ES-I3 (cell line): ENCODE measurements around the gene MELK.

Experiments
- H3K36me3 ChIP-seq: 2 replicates; pipeline ENCODE4 v1.6.1; 2013; ENCODE audit warnings: mild to moderate bottlenecking, low read length, control low read depth, moderate library complexity; ENCODE audit not compliant: insufficient read depth
- H3K4me1 ChIP-seq: 2 replicates; pipeline ENCODE4 v1.6.1; 2013; ENCODE audit warnings: mild to moderate bottlenecking, control low read depth, low read length; ENCODE audit not compliant: insufficient read depth
- H3K9ac ChIP-seq: 2 replicates; pipeline ENCODE4 v1.6.1; 2013; ENCODE audit warnings: low read depth, mild to moderate bottlenecking, low read length, moderate library complexity
- H3K9me3 ChIP-seq: 2 replicates; pipeline ENCODE4 v1.6.1; 2013; ENCODE audit warnings: mild to moderate bottlenecking, low read length, moderate library complexity; ENCODE audit not compliant: control insufficient read depth, insufficient read depth

MELK gene

DNA sequence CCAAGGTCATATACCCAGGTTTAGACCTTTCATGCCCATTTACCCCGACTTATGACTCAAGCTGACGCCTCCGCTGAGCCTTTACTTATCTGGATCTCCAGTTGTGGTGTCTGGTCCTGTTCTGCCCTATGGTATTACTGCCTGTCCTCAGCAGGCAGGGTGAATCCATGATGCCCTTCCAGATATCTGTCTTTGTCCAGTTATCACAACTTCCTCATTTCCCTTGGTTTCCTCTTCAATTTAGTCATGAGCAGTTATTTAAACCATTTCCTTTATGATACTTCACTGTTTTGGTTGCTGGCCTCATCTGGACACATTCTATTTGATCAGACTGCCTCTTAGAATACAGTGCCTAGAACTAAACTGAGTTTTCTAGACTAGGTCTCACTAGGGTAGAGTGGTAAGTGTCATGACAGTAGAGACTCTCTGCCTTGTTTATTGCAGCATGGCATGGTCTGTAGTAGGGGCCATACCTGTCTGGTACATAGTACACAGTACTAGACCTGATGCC is 93.3 kb downstream of the MELK start:
- H3K36me3 ChIP-seq = peaks cover 7% of the 10 kb centered on the region; the same call in 1 of the 2 replicates
- no peaks in the 10 kb centered on the region for H3K4me1 ChIP-seq
- no peak overlapping the region for H3K9ac ChIP-seq
- no peaks in the 10 kb centered on the region for H3K9me3 ChIP-seq

- no peaks in the 10 kb centered on the region for H3K4me1 ChIP-seq
- H3K36me3 ChIP-seq = peaks cover 17% of the 10 kb centered on the region
- H3K9ac ChIP-seq = no peak overlapping the region
- no peaks in the 10 kb centered on the region for H3K9me3 ChIP-seq
Observed at GRCh38 chr9:36671561-36671960, 98.9 kb downstream of the MELK start.

GRCh38 chr9:36676091-36676490 is 103.4 kb downstream of the MELK start:
- Histone ChIP-seq H3K9ac (no peak overlapping the region), H3K4me1 (no peaks in the 10 kb centered on the region), H3K36me3 (peaks cover 16% of the 10 kb centered on the region), H3K9me3 (no peaks in the 10 kb centered on the region)

DNA sequence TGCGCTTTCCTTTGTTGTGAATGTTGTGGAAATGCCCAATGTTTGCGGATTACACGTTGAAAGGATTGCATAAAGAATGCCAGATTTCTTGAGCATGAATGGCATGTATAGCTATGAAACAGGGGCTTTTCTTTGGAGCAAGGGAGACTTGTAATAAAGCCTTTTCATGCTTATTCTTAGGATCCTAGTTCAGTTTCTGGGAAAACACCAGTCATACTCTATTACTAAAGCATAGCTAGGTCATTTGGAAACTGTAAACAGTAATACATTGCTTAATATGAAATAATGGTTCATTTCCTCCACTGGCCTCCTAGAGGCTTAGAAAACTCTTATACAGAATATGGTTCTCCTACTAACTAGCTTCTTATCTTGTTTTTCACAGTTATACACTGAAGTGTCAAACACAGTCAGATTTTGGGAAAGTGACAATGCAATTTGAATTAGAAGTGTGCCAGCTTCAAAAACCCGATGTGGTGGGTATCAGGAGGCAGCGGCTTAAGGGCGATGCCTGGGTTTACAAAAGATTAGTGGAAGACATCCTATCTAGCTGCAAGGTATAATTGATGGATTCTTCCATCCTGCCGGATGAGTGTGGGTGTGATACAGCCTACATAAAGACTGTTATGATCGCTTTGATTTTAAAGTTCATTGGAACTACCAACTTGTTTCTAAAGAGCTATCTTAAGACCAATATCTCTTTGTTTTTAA is 104.2 kb downstream of the MELK start:
- Histone ChIP-seq H3K9ac (no peak overlapping the region), H3K4me1 (no peaks in the 10 kb centered on the region), H3K36me3 (peaks cover 10% of the 10 kb centered on the region), H3K9me3 (no peaks in the 10 kb centered on the region)

- Histone ChIP-seq H3K4me1 (no peaks in the 10 kb centered on the region), H3K9ac (no peak overlapping the region), H3K36me3 (peaks cover 10% of the 10 kb centered on the region), H3K9me3 (no peaks in the 10 kb centered on the region)
Observed at GRCh38 chr9:36677611-36678010, 104.9 kb downstream of the MELK start.

GRCh38 chr9:36679710-36680109 is 107.0 kb downstream of the MELK start:
- Histone ChIP-seq H3K9ac (no peak overlapping the region), H3K36me3 (peaks cover 10% of the 10 kb centered on the region), H3K9me3 (no peaks in the 10 kb centered on the region), H3K4me1 (no peaks in the 10 kb centered on the region)

- Histone ChIP-seq H3K36me3 (no peaks in the 10 kb centered on the region), H3K9ac (no peak overlapping the region), H3K4me1 (no peaks in the 10 kb centered on the region), H3K9me3 (no peaks in the 10 kb centered on the region)
Observed at GRCh38 chr9:36686471-36686870, 113.8 kb downstream of the MELK start.

DNA sequence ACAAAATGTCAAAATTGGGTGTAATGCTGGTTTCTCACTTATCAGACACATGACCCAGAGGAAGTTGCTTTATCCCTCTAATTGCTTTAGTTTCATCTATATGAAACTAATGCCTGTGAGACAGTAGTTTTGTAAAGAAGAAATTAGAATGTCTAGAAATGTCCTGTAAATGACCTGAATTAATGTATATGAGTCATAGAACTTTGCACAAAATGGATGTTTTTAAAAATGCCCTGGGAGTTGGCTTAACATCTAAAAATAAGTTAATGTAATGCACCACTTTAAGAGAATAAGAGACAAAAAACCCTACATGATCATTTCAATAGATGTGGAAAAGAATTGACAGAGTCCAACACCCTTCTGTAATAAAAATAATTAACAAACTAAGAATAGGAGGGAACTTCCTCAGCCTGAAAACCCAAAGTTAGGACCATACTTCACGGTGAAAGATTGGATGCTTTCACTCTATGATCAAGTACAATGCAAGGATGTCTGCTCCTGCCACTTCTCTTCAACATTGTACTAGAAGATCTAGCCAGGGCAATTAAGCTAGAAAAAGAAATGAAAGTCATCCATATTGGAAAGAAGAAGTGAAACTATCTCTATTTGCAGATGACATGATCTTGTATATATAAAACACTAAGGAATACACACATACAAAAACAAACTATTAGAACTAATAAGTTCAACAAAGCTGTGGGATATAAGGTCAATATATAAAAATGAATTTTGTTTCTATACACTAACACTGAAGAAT is 117.9 kb downstream of the MELK start:
- Histone ChIP-seq H3K36me3 (no peaks in the 10 kb centered on the region), H3K9ac (no peak overlapping the region), H3K4me1 (no peaks in the 10 kb centered on the region), H3K9me3 (no peaks in the 10 kb centered on the region)

DNA sequence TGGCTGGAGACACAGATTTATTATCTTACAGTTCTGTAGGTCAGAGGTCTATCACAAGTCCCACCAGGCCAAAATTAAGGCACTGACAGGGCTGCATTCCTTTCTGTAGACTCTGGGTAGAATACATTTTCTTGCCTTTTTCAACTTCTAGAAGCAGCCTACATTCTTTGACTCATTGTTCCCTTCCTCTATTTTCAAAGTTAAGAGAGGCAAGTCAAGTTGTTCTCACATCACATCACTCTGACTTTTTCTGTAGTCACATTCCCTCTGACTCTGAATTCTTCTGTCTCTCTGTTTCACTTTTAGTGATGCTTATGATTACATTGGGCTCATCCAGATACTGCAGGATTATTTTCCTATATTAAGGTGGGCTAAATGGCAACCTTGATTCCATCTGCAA is 119.0 kb downstream of the MELK start:
- Histone ChIP-seq H3K9ac (no peak overlapping the region), H3K36me3 (no peaks in the 10 kb centered on the region), H3K4me1 (no peaks in the 10 kb centered on the region), H3K9me3 (no peaks in the 10 kb centered on the region)

GRCh38 chr9:36698984-36699383 is 126.3 kb downstream of the MELK start:
- no peak overlapping the region for H3K9ac ChIP-seq
- H3K9me3 ChIP-seq = no peaks in the 10 kb centered on the region
- H3K36me3 ChIP-seq = no peaks in the 10 kb centered on the region
- H3K4me1 ChIP-seq = no peaks in the 10 kb centered on the region

DNA sequence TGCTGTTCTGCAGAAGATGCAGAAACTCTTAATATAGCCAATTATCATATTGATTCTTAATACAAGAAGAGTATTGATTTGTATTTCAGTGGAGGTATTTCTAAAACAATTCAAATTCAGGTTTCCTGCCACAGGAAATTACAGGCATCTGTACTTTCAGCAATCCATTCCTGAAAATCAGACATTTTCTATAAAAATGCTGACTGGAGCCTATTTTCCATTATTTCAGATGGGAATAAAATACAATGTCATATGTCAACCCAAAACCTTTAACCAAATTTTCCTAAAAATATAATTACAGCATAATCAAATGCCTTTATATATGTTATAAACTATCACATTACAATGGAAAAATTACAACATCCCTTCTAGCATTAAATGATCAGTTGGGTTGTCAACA is 131.5 kb downstream of the MELK start:
- no peak overlapping the region for H3K9ac ChIP-seq
- no peaks in the 10 kb centered on the region for H3K36me3 ChIP-seq
- H3K4me1 ChIP-seq = no peaks in the 10 kb centered on the region
- H3K9me3 ChIP-seq = no peaks in the 10 kb centered on the region

GRCh38 chr9:36713515-36714490 is 141.1 kb downstream of the MELK start:
- no peaks in the 10 kb centered on the region for H3K4me1 ChIP-seq
- H3K9ac ChIP-seq = no peak overlapping the region
- H3K36me3 ChIP-seq = no peaks in the 10 kb centered on the region
- H3K9me3 ChIP-seq = no peaks in the 10 kb centered on the region

DNA sequence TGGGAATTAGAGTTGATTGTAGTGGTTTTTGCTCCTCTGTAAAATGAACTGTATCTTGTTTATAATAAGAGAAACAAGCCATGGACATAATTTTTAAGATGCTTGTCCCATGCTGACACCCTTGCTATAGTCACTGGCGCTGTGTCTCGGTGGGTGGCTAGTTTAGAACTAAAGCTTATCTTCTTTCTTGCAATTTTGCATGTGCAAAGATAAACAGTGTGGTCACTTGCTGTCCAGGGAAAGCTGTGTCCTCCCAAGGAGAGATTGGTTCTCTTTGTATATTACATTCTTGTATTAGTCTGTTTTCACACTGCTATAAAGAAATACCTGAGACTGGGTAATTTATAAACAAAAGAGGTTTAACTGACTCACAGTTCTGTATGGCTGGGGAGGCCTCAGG is 143.8 kb downstream of the MELK start:
- Histone ChIP-seq H3K4me1 (no peaks in the 10 kb centered on the region), H3K9ac (no peak overlapping the region), H3K9me3 (no peaks in the 10 kb centered on the region), H3K36me3 (no peaks in the 10 kb centered on the region)

DNA sequence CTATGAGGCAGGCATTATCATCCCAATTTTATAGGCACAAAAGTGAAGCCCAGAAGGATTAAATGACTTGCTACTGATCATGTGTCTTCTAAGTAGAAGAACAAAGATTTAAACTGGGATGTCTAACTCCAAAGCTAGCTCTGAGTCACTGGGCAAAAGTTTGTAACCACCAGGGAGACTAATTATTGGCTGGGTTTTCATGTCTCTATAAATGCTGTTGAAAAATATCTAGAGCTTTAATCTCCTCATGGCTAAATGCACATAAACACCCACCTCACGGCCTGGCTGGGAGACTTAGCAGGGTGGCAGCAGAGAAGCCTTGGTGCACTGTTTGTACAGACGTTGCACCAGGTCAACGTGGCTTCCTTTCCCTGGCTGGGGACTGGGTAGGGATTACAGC is 144.6 kb downstream of the MELK start:
- H3K4me1 ChIP-seq = no peaks in the 10 kb centered on the region
- H3K9ac ChIP-seq = no peak overlapping the region
- no peaks in the 10 kb centered on the region for H3K36me3 ChIP-seq

More for the DNA sequence above, 144.6 kb downstream of the MELK start:
- H3K9me3 ChIP-seq = no peaks in the 10 kb centered on the region
